Tongue (tissue), 2 donors: ENCODE measurements around the gene MYH3. TPM values are rescaled to one million over a fixed set of nuclear protein-coding genes. Genes with fewer than 3 reads are reported as not detected.
"Not testable (repeated sequence)": the region's sequence is repeated elsewhere in the genome, so short reads cannot be mapped to it uniquely, and the experiment has no call there.

Experiments
- DNase-seq: peaks from one replicate; pipeline ENCODE4 v3.0.0-alpha.2; 2015
- total RNA-seq: library from RNA; depleted of rRNA; stranded (reverse); fragments of >200 nt; gene quantifications from one replicate; pipeline ENCODE4 v1.2.3, GENCODE V29; 2014

Gene MYH3
- 9,382 TPM for total RNA-seq

DNA sequence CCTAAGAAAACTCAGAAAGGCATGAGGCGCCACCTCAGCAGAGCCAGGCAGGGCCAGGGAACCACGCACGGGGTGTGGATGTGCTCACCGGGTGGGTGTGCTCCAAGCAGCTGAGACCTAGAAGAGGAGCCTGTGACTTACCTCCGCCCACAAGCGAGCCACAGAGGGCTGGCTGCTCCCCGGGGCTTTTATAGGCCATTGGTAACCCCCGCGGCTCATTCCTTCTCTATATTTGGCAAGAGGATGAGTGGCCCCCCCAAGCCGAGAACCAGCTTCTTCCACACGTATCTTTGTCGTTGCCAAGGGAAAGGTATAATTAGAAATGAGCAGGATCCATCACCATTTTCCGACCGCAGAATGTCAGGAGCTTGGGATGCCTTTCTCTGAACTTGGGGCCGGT lies at the start of gene MYH3:
Gene MYH3, minus strand, starts transcription at position 162 of the 400 bp plus-strand sequence. CDS start 2,245 bp downstream, outside the sequence.
- DNase-seq = peak; percentile 88

DNA sequence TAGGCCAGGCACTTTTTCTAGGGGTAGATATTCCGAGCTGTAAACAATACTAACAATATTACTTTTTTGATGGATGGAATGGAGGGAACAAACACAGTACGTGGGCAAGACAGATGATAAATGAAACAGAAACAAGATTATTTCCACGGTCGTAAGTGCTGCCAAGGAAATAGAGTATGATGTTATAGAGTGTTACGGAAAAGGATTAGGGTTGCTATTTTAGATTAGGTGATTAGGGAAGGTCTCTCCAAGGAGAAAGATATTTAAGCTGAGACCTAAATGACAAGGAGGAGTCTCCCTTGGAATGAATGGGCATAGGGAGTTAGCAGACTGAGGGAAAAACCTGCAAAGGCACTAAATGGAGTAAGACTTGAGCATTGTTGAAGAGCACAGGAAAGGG lies 48.6 kb upstream of the MYH3 start:
- no peak for DNase-seq

GRCh38 chr17:10702574-10702973 lies 45.5 kb upstream of the MYH3 start:
- no peak for DNase-seq

DNA sequence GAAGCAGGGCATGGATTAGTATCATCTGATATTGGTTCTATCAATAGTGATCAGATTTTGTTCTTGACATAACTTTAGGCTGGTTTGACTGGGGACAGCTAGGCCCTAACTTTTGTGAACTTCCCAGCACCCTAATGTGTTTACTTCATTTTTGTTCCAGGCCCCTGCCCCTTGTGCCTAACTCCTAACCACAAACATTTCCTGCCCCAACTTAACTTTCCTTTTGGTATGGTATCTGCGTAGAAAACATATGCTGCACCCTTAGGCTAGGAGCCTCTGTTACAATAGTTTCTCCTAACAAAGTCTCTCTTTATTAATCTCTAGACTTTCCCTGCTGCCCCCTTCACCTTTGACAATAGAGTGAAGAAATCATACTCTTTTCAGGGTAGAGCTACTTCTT lies 42.7 kb upstream of the MYH3 start:
- DNase-seq = no peak

DNA sequence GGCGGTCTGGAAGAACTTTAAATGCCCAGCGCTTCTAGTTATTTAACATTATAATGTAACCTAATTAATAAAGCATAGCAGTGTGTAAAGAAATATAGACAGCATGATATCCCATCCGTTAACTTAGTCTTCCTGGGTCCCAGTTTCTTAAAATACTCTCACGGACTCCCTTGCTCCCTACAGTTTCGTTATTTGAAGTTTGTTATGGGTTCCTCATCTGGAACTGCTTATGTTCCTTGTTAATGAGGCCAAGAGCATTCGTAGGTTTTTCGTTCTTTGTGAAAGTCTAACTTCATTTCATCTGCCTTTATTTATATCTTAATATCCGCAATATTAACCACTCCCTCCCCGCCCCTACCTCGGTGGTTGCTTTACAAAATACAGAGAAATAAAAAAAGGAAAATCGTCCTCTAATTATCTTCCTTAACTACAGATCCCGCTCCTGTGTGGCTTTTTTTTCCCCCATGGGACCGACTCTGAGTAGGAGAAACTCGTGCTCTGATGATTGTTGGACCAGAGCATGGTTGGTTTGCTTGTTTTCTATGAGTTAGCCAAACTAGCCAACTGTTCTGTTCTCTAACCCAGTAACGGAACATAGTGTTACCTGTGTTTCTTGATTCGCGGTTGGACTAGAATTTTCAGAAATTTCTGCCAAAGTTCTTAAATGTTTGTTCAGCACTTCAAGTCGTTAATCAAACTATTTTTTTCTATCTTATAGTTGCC lies 41.1 kb upstream of the MYH3 start:
- peak; percentile 32 for DNase-seq

DNA sequence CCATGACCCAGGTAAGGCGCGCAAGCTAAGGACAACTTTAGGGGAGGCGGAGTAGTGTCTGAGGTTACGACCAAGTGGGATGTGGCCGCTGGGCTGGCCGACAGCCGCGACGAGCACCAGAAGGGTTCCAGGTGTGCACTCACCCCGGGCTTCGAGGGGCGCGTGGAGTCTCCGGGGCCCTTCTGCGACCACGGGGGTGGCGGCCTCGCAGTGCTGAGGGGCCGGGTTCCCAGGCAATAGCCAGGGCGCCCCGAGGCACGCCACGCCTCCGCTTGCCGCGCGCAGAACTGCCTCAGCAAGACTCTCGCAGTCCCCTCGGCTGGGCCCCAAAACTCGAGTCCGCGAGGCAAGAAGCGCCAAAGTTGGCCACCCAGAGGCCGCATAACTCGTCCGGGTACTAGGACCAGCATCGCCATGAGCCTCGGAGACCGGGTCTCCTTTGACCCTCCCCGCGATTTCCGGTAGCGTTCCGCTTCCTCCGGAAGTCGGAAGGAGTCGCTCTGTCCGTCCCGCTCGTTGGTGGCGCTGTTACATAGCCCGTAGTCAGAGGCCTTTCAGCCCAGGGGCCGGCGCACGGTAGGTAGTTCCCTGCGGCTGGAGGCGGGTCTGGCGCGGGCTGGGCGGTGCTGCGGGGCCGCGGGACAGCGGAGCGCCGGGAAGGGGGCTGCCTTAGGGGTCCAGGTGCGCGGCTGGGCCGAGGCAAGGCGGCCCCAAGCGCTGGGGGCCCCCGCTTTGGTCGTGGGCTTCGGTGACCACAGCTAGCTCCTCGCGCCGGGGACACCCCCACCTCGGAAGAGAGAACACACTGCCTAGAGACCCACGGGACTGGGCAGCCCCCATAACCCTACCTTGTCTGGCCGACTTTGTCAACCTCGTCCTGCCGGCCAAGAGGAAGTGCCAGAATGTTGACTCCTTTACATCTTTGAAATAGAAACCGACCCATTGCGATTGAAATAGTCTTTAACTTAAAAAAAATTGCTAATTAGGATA lies 40.3 kb upstream of the MYH3 start, which contains the start of the genes ADPRM and SCO1:
Gene ADPRM, plus strand, starts transcription at position 503 of the 990 bp plus-strand sequence. CDS start 7,333 bp downstream, outside the sequence.
Gene SCO1, minus strand, starts transcription at position 442 of the 990 bp plus-strand sequence. Its CDS starts 26 bp downstream, at position 416.
- DNase-seq = peak; percentile 98

DNA sequence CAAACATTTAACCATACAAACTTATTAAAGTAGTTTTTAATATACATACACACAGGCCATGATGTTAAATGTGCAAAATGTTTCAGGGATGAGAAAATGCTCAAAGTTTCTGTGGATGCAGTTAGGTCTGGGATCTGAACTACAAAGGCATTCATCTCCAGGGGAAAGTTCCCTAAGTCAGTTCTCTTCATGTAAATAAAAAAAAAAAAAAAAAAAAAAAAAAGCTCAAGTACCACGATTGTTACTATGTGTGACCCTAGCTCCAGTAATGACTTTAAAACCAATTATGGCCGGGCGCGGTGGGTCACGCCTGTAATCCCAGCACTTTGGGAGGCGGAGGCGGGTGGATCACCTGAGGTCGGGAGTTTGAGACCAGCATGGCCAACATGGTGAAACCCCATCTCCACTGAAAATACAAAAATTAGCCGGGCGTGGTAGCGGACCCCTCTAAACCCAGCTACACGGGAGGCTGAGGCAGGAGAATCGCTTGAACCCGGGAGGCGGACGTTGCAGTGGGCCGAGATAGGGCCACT lies 38.8 kb upstream of the MYH3 start:
- DNase-seq = not testable (repeated sequence)

- DNase-seq = no peak
Measured at GRCh38 chr17:10687499-10687898, 30.4 kb upstream of the MYH3 start.

GRCh38 chr17:10683853-10684252 lies 26.7 kb upstream of the MYH3 start:
- peak; percentile 29 for DNase-seq

DNA sequence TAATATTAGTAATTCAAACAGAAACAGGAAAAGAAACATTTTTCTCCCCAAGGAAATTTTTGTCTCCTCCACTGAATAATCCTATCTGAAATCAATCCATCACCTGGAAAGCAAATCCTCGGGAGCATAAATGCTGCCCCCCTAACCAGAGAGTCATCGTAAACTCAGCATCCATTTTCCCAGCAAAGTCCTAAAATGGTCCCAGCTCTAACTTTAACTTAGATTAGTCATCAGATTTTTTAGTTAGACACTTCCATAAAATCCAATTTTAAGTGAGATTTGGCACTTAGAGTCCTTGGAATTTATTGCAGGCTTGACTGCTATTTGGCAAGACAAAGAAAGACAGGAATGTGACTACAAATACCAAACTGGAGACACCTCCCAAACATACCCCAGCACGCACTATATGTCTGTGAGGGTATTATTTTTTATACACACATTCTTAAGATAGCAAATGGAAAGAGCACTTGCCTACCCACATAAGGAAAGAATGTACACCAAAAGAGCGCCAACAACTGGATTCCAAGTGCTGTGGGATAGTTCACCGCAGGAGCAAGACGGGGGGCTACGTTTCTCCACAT lies 24.8 kb upstream of the MYH3 start:
- DNase-seq = no peak

DNA sequence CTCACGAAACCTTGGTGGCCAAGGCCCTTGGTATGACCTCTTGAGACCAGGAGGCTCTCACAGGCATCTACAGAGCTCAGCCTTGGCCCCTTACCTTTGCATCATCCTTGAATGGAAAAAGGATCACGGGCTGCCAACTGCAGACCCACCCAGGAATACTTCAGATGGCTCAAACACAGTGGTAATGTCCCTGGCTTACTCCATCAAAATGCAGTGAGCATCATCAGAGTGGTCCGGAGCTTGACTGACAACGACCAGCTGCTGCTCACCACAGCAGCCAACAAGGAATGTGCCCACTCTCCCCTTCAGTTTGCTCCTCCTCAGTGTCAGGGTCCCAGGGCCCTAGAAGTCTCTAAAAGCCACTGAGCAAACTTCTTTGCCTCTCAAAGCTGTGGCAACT lies 17.6 kb upstream of the MYH3 start:
- DNase-seq = peak; percentile 69

DNA sequence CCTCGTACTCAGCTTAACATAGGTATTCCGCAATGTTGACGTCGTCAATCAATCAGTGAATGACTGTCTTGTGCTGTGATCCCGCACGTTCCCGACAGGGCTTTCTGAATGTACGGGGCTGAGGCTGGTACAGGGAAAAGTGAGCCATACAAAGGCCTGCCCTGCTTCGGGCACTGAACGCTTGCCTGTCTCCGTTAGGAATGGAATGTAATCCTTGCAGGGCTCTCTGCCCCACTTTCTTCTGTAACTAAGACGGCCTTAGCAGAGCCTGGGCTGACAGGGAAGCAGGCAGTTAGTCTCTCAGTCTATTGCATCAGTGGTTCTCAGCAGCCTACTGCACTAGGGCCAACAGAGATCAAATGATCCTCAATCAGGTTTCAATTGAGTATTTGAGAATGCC lies 16.2 kb upstream of the MYH3 start:
- no peak for DNase-seq

DNA sequence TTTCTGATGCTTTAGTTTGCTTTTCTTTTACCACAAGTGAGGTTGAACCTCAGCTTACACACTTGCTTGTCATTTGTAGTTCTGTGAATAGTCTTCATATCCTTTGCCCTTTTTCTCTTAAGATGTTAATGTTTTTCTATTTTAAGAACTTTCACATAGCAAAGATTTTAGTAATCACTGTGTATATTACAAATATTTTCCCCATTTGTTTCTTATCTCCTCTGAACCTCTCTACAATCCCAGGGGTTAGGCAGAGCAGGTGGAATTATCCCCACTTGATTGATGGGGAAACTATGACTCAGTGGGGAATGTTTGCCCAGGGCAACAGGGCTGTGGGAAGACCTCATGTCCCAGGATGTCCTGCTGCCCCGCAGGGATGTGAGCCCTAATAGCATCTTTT lies 11.7 kb upstream of the MYH3 start:
- no peak for DNase-seq

- no peak for DNase-seq
Measured at GRCh38 chr17:10666906-10667305, 9.8 kb upstream of the MYH3 start.

DNA sequence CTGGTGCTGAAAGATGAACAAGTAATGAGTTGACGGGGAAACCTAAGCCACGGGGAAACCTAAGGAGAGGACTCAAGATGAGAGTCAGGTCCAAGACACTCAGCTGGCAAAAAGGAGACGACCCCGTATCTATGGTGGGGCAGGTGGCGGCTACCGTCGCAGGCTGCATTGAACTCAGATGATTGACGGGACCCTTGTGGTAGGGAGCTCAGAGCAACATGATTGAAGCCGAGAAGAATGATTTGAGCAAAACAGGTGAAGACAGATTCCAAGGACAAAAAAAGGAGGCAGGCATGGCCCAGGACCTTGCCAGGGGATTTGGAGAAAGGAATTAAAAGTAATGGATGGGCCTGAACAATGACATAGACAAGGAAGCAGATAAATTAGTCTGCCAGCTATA lies 7.5 kb upstream of the MYH3 start:
- peak; percentile 64 for DNase-seq

- DNase-seq = no peak
Measured at GRCh38 chr17:10663231-10663630, 6.1 kb upstream of the MYH3 start.

DNA sequence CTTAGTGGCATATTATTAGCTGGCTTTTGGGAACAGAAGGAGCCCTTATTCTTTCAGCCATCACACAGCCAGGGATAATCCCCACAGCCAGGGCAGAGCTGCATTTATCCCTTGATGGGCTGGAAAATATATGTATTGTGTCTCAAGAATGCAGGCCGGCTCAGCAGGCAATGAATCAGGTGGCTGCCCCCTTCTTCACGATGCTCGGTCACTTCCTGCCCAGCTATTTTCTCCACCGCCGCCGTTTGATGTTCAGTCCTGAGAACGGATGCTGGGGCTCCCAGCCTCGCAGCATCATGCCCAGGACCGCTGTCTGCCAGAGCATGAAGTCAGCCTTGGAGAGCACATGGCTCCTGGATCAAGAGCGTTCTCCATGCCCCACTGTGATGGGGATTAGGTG lies 4.3 kb upstream of the MYH3 start:
- DNase-seq = peak; percentile 70

DNA sequence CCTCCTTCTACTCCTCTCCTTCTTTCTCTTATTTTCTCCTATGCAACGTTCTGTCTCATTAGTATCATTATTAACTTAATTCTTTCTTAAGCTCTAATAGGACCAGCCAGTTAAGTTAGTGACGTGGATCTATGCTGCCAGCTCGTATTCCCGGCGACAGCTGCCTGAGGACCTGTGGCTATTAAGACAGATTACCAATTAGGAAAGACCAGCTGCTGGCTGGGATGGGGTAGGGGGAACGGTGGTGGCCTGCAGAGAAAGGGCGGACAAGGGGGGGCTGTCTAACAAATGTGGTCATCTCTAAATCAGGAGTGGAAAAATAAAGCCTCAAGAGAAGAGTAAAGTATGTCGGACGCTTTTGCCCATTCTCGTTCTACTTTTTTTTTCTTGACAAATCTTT lies 770 bp upstream of the MYH3 start:
- DNase-seq = peak; percentile 92

DNA sequence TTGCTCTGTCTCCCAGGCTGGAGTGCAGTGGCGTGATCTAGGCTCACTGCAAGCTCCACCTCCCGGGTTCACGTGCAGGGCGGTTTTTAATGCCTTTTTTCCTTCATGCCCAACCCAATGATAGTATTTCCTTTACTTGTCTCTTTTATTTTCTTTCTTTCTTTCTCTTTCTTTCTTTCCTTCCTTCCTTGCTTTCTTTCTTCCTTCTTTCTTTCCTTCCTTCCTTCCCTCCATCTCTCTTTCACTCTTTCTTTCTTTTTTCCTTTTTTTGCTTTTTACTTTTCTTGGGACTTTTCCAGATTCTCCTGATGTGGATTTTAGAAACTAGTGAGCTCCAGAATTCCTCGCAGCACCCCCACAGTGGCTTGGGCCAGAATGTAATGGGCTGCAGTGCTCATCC lies 3.1 kb downstream of the MYH3 start:
- DNase-seq = peak; percentile 10

GRCh38 chr17:10652984-10653659 lies 4.0 kb downstream of the MYH3 start:
- peak; percentile 74 for DNase-seq

GRCh38 chr17:10651927-10652326 lies 5.2 kb downstream of the MYH3 start:
- peak; percentile 48 for DNase-seq

DNA sequence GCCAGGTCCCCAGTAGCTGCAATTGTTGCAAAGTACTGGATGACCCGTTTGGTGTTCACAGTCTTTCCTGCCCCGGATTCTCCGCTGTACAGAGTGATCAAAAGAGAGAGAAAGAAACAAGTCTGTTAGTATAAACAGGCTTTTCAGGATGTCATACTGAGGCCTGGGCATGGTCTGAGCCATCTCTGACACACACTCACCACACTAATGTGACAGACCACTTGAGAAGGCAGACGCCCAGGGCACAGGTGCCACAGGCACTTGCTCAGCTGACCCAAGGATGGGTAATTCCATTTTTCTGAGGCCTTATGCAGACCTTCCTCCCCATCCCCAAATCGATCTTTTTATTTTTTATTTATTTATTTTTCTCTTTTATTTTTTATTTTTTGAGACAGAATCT lies 7.5 kb downstream of the MYH3 start:
- DNase-seq = peak; percentile 43
